Right atrium auricular region (tissue), 2 donors: ENCODE results near the gene PIGT. TPM values are rescaled to one million over a fixed set of nuclear protein-coding genes. Genes with fewer than 3 reads are reported as not detected.

Source experiments
- DNase-seq: peaks from one replicate; pipeline ENCODE4 v3.0.0-alpha.2; 2019; ENCODE audit warnings: low spot score
- H3K27ac ChIP-seq, 2 donors: fragments of 200-600 bp; sonication (generic); 1 replicate in 1 of 2; 2 replicates in 1 of 2; pipeline ENCODE4 v1.5.1; 2016 to 2019
- H3K27me3 ChIP-seq, 2 donors: fragments of 200-600 bp; sonication (generic); one replicate each; pipeline versions ENCODE4 v1.5.1 to v1.6.0; 2017 to 2019
- H3K36me3 ChIP-seq: fragments of 200-600 bp; sonication (generic); one replicate; pipeline ENCODE4 v1.5.1; 2016
- H3K4me1 ChIP-seq, 2 donors: fragments of 200-600 bp; sonication (generic); one replicate each; pipeline versions ENCODE4 v1.5.1 to v1.6.0; 2017 to 2019
- H3K4me3 ChIP-seq, 2 donors: fragments of 200-600 bp; sonication (generic); 1 replicate in 1 of 2; 2 replicates in 1 of 2; pipeline ENCODE4 v1.5.1; 2017 to 2019; ENCODE audit warnings: mild to moderate bottlenecking in 1 of 2, moderate library complexity in 1 of 2
- H3K9me3 ChIP-seq, 2 donors: fragments of 200-600 bp; sonication (generic); one replicate each; pipeline ENCODE4 v1.5.1; 2019
- CTCF ChIP-seq, 2 donors: fragments of 200-600 bp; sonication (generic); IDR thresholded peaks; one replicate each; pipeline ENCODE4 v1.5.1; 2019; ENCODE audit warnings: antibody characterized with exemption in 2 of 2
- total RNA-seq, 2 donors: library from RNA; depleted of rRNA; stranded (reverse); fragments of >200 nt; gene quantifications; one replicate each; pipeline ENCODE4 v1.1.0, GENCODE V29; 2016

The PIGT gene
- total RNA-seq, 2 donors from 2014 or later: 140 to 168 TPM

- Histone ChIP-seq H3K27me3 (no peaks in the 10 kb centered on the region), H3K4me3 (no peak overlapping the region), H3K9me3 (no peaks in the 10 kb centered on the region), H3K36me3 (no peaks in the 10 kb centered on the region), H3K27ac (no peak overlapping the region), H3K4me1 (no peaks in the 10 kb centered on the region)
- no peak for DNase-seq
- TF ChIP-seq CTCF (IDR thresholded peaks at IDR 0.05): no peak
These were observed 25.8 kb downstream of the PIGT start for GRCh38 chr20:45441746-45442145.

- no peak for TF ChIP-seq CTCF (IDR thresholded peaks at IDR 0.05)
- Histone ChIP-seq H3K4me1 (no peaks in the 10 kb centered on the region), H3K27me3 (no peaks in the 10 kb centered on the region), H3K4me3 (no peak overlapping the region), H3K36me3 (no peaks in the 10 kb centered on the region), H3K27ac (no peak overlapping the region), H3K9me3 (no peaks in the 10 kb centered on the region)
- no peak for DNase-seq
These were observed 28.1 kb downstream of the PIGT start for GRCh38 chr20:45444050-45444449.

GRCh38 chr20:45445805-45446562 is 30.0 kb downstream of the PIGT start:
- no peak overlapping the region for H3K4me3 ChIP-seq

GRCh38 chr20:45448270-45448669 is 32.3 kb downstream of the PIGT start:
- H3K4me1 ChIP-seq: no peaks in the 10 kb centered on the region
- H3K9me3 ChIP-seq: no peaks in the 10 kb centered on the region
- no peak overlapping the region for H3K27ac ChIP-seq
- no peaks in the 10 kb centered on the region for H3K36me3 ChIP-seq
- H3K4me3 ChIP-seq: no peak overlapping the region
- no peak for DNase-seq
- H3K27me3 ChIP-seq: no peaks in the 10 kb centered on the region
- TF ChIP-seq CTCF (IDR thresholded peaks at IDR 0.05): no peak

More at GRCh38 chr20:45445805-45446562, 30.0 kb downstream of the PIGT start:
- TF ChIP-seq CTCF (IDR thresholded peaks at IDR 0.05): peak in 1 of 2 donors; percentile 32
- no peaks in the 10 kb centered on the region for H3K4me1 ChIP-seq
- no peaks in the 10 kb centered on the region for H3K27me3 ChIP-seq
- no peak for DNase-seq
- no peaks in the 10 kb centered on the region for H3K9me3 ChIP-seq
- H3K27ac ChIP-seq: no peak overlapping the region
- no peaks in the 10 kb centered on the region for H3K36me3 ChIP-seq

GRCh38 chr20:45449528-45449927 is 33.6 kb downstream of the PIGT start:
- no peaks in the 10 kb centered on the region for H3K27me3 ChIP-seq
- H3K36me3 ChIP-seq: no peaks in the 10 kb centered on the region
- H3K4me1 ChIP-seq: no peaks in the 10 kb centered on the region
- H3K4me3 ChIP-seq: no peak overlapping the region
- no peak for DNase-seq
- TF ChIP-seq CTCF (IDR thresholded peaks at IDR 0.05): no peak
- peak overlapping the region in 1 of 2 donors; percentile 5 for H3K27ac ChIP-seq
- no peaks in the 10 kb centered on the region for H3K9me3 ChIP-seq
